ENCODE measurements around the gene RS1. TPM values are rescaled to one million over a fixed set of nuclear protein-coding genes. Genes with fewer than 3 reads are reported as not detected.

Gene RS1
- total and polyA plus RNA-seq, 9 of the 15 experiments (the other 6 are each of a cell fraction or from before 2014, with no cell fraction given): not detected

- POLR2A ChIA-PET: no interaction called here
- DNase-seq (ENCODE audit: extremely low read depth in 1 of 4, low spot score in 3 of 4): no peak
These were observed 19.3 kb downstream of the RS1 start for GRCh38 chrX:18652636-18653035.

More at GRCh38 chrX:18652636-18653035, 19.3 kb downstream of the RS1 start:
- Histone ChIP-seq H4K20me1 (replicated peaks; ENCODE audit: control insufficient read depth, insufficient read depth, low read length) (no peaks in the 10 kb centered on the region; the same call in 1 of the 2 replicates), H2AFZ (ENCODE audit: low read depth, low read length) (no peak overlapping the region), H3K9me1 (ENCODE audit: control insufficient read depth, insufficient read depth, low read length) (no peaks in the 10 kb centered on the region), H3K4me2 (ENCODE audit: insufficient read depth, low read length) (no peak overlapping the region), H3K4me3 (no peak overlapping the region), H3K27ac (ENCODE audit: extremely low read depth, low read depth, low read length) (no peak overlapping the region), H3K79me2 (ENCODE audit: control insufficient read depth, insufficient read depth, low read length) (no peaks in the 10 kb centered on the region), H3K9ac (ENCODE audit: insufficient read depth in 1 of 2, low read depth in 2 of 2, low read length in 2 of 2) (no peak overlapping the region), H3K27me3 (ENCODE audit: control insufficient read depth in 2 of 2, insufficient read depth in 2 of 2, low read length in 2 of 2) (peaks cover 0 to 15% of the 10 kb centered on the region in 2 experiments; a peak in 2 of 5 replicates), H3K36me3 (ENCODE audit: control insufficient read depth, insufficient read depth, low read length) (no peaks in the 10 kb centered on the region), H3K9me3 (replicated peaks; ENCODE audit: control insufficient read depth, insufficient read depth, low read depth, low read length) (no peaks in the 10 kb centered on the region), H3K4me1 (replicated peaks in 1 of 2; ENCODE audit: control insufficient read depth in 2 of 2, insufficient read depth in 2 of 2, low read length in 2 of 2) (no peaks in the 10 kb centered on the region)
- intact Hi-C loops (cut with micrococcal nuclease) (no loop called here), in situ Hi-C loops (cut with MboI) (no loop called here)
- FAIRE-seq (no peak), ATAC-seq (no peak)
- CTCF ChIA-PET (ENCODE audit: low intra/inter-chr PET ratio): no interaction called here
- TF ChIP-seq BRCA1 (IDR thresholded peaks at IDR 0.05) (no peak), BRCA1 (CRISPR knock-in tag; IDR thresholded peaks at IDR 0.05) (no peak), RCOR1 (IDR thresholded peaks at IDR 0.05; ENCODE audit: borderline replicate concordance in 1 of 2, low read depth in 2 of 2, low read length in 2 of 2) (no peak), ZNF655 (CRISPR knock-in tag; IDR thresholded peaks at IDR 0.05) (no peak), CC2D1A (IDR thresholded peaks at IDR 0.05) (no peak), RB1 (IDR thresholded peaks at IDR 0.05; ENCODE audit: low read depth) (no peak), USF1 (CRISPR knock-in tag; IDR thresholded peaks at IDR 0.05) (no peak), ZBTB26 (CRISPR knock-in tag; IDR thresholded peaks at IDR 0.05) (no peak), ZNF764 (CRISPR knock-in tag; IDR thresholded peaks at IDR 0.05; ENCODE audit: low read depth) (no peak), THRA (IDR thresholded peaks at IDR 0.05) (no peak), PML (IDR thresholded peaks at IDR 0.05; ENCODE audit: low read length) (no peak), MXD1 (CRISPR knock-in tag; IDR thresholded peaks at IDR 0.05; ENCODE audit: borderline replicate concordance, poor library complexity, severe bottlenecking) (no peak), ILF3 (IDR thresholded peaks at IDR 0.05; ENCODE audit: borderline replicate concordance) (no peak), HCFC1 (IDR thresholded peaks at IDR 0.05; ENCODE audit: low read depth, low read length) (no peak), RBM15 (IDR thresholded peaks at IDR 0.05; ENCODE audit: insufficient read depth, low read length) (no peak)
- no TSS peak for BruUV-seq (replicated peaks)

Data from K562 (cell line).